Right ventricle myocardium inferior (tissue), 1 donor: ENCODE measurements around the gene RIPK3. TPM values are rescaled to one million over a fixed set of nuclear protein-coding genes. Genes with fewer than 3 reads are reported as not detected.

Experiments used
- ATAC-seq: fragments of 200-7000 bp; cut with Tn5 transposase; one replicate; pipeline ENCODE4 v1.9.1; 2020; ENCODE audit warnings: mild to moderate bottlenecking, moderate library complexity
- DNase-seq: peaks from one replicate; pipeline ENCODE4 v3.0.0; 2021; ENCODE audit errors: missing footprints
- intact Hi-C: fragments of 100-400 bp; cut with DNase I; formaldehyde crosslinking; loops from one replicate; pipeline ENCODE4 v1.11.0; 2022
- total RNA-seq: library from RNA; stranded (reverse); fragmentation: NEBNext Ultra II Directional; extraction: Animal tissue kit (Norgen Biotek cat#: 25700); gene quantifications from one replicate; pipeline ENCODE4 v1.2.1, GENCODE V29; 2021
- donor health status: DM: no; HTN: yes; CAD: no; lungs with severe emphysema.

The RIPK3 gene
- total RNA-seq, 1 donor from 2014 or later, result 4.2 TPM

DNA sequence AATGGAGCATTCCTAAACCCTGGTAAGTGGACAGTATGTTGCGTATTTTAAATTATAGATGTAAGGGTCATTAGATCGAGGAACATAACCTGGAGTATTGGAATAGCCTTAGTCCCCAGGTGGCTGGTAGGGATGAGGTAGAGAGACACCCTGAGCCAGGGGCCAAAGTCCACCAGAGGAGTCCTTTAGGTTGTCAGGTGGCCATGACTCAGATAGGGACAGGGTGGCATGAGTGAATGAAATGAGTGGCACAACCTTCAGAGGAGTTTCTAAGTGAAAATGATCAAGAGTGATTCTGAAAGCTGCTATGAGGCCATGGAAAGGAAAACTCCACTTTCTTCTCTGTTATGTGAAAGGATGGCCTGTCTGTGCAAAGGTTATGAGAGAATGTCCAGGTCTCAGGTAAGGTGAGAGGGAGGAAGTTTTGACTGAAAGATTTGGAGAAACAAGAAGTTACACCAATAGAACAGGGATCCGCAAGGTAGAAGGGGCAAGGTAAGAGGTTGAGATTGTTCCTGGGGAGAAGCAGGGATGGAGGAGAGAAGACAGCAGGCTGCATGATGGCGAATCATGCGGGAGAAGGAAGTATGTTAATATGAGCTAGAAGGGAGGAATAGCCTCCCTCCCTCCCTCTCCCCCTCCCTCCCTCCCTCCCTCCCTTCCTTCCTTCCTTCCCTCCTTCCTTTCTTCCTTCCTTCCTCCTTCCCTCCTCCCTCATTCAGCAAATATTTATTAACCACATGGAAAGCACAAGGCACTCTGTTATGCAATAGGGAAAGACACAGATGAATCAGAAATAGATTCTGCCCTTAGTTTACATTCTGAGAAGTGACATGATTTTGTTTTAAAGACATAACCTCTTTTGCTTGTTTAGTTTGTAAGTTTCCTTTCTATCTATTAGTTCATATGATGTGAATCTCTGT is 14.0 kb upstream of the RIPK3 start:
- intact Hi-C loops, result no loop called here
- DNase-seq, result no peak

DNA sequence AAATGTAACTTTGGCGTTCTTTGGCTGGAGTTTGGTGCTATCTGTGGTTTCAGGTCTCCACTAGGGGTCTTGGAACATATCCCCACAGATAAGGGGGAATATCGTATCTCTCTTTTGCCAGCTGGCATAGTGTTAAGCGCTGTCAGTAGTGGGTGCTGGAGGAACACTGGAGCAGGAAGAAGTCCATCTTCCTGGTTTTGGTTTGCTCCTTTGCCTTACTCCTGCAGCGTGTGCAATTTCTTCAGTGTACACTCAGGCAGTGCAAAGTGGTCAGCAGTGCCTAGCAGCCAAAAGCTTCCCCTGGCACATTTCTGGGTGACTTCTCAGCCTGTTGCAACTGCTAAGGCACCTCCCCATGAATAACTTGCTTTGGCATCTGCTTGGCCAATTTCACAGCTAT is 11.7 kb upstream of the RIPK3 start:
- intact Hi-C loops, result no loop called here
- peak; percentile 69 for ATAC-seq
- no peak for DNase-seq

More for the DNA sequence above, 14.0 kb upstream of the RIPK3 start:
- no peak for ATAC-seq

DNA sequence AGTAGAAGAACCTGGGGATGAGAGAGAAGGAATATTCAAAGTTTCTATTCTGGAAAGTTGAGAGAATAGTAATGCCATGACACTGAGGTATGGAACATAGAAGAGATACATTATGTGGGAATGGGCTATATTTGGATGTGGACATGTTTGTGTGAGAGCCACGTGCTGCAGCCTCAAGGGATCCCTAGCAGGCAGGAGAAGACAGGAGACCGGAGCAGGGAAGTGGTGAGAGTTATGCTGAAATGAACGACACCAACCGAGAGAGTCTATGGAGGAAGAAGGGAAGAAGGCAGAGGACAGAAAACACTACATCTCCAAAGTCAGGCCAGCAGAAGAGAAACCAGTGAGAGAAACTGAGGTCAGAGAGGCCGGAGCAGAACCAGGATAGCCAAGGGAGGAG is 10.0 kb upstream of the RIPK3 start:
- intact Hi-C loops, result no loop called here

DNA sequence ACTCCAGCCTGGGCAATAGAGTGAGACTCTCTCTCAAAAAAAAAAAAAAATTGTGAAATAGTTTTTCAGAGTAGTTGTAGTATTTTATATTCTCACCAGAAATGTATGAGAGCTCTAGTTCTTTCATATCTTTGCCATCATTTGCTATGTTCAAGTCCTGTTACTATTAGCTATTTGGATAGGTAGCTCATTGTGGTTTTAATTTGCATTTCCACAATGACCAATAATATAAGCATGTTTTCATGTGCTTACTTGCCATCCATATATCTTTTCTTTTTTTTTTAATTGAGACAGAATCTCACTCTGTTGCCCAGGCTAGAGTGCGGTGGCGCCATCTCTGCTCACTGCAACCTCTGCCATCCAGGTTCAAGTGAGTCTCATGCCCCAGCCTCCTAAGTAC is 8.4 kb upstream of the RIPK3 start:
- DNase-seq (no peak), ATAC-seq (no peak)
- intact Hi-C loops, result no loop called here

More for the DNA sequence above, 10.0 kb upstream of the RIPK3 start:
- ATAC-seq (no peak), DNase-seq (no peak)

DNA sequence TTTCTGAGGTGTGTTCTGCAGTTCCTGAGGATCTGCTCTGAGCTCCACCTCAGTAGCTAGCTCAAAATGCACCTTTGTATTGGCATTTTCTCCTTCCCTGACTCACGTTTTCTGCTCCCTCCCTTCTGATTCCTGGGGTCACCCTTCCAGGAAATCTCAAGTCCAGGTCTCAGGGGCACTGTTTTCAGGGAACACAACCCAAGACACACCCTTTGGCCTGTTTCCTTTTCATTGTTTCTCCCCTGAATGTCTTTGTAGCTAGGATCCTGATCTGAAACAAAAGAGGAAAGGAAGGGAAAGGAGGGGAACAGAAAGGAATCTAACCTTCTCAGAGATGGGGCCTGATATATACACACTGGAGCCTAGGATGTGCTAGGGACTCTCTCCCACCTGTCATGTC is 7.3 kb upstream of the RIPK3 start:
- DNase-seq (no peak), ATAC-seq (no peak)
- intact Hi-C loops, result no loop called here

DNA sequence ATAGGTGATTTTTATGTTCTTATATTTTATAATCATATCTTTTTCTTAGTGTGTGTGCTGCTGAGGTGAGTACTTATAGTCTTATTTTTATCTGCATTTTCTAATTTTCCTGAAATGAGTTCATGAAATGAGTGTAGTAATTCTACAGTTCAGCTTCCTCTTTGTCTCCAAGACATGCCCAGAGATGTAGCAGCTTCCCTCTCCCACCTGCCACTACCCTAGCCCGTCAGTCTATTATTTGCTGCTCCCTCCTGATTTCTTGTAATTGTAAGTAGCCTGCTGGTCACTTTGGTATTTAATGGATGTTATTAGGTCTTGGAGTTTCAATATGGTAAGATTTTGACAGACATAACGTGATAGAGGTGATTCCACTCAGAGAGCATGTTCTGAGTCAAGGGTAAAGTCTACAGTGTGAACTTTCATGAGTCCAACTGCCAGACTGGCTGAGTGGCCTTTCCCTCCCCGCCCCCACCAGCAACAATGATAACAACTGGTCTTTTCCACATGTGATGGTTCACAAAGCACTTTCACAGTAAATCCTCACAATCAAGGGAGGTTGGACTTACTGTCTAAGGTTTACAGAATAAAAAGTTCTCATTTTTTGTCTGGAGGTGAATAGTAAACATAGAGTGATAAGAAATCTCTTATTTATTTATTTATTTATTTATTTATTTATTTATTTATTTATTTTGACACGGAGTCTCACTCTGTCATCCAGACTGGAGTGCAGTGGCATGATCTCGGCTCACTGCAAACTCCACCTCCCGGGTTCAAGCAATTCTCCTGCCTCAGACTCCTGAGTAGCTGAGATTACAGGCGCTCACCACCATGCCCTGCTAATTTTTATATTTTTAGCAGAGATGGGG is 4.2 kb upstream of the RIPK3 start:
- intact Hi-C loops, result no loop called here
- DNase-seq, result no peak
- no peak for ATAC-seq

DNA sequence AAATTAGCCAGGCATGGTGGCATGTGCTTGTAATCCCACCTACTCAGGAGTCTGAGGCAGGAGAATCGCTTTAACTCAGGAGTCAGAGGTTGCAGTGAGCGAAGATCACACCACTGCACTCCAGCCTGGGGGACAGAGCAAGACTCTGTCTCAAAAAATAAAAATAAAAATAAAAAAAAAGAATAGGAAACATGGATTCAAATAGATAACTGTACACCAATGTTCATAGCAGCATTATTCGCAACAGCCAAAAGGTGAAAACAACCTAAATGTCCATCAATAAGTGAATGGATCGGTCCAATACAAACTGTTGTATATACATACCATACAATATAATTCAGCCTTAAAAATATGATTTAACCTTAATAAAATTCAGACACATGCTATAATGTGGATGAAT is 3.1 kb upstream of the RIPK3 start:
- DNase-seq, result no peak
- intact Hi-C loops, result no loop called here
- ATAC-seq, result no peak

DNA sequence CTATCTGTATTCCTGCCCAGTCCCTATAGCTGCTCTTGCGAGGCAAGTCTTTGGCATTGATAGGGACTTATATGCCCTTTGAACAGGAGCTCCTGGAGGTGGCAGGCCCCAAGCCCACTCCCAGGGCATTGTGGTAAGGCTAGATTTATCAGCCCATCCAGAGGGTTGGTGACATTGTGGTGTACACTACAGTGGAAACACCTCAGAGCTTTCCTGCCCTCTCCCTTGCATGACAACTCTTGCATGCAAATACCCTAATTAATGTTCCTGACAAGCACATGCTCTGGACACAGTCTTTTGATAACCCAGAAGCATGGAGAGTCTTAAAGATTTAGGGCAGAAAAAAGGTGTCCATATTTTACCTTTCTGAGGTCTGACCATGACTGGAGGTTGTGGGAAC is 815 bp upstream of the RIPK3 start:
- ATAC-seq, result no peak
- intact Hi-C loops, result no loop called here

DNA sequence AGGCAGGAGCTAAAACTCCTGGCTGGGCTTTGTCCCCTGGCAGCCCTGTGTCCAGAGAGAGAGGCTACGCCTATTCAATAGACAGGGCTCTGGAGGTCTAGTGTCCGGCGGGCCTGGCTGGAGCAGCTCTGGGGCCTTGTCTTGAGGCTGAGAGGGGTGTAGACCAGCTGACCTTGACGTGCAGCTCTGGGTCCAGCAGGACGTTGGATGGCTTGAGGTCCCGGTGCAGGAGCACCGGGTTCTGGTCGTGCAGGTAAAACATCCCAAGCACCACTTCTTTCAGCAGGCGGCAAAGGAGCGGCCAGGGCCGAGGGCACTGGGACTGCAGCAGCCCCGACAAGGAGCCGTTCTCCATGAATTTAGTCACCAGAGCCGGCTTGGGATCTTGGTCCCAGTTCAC is 948 bp downstream of the RIPK3 start:
- ATAC-seq, result no peak
- DNase-seq, result no peak
- intact Hi-C loops, result no loop called here

More for the DNA sequence above, 815 bp upstream of the RIPK3 start:
- DNase-seq, result no peak

DNA sequence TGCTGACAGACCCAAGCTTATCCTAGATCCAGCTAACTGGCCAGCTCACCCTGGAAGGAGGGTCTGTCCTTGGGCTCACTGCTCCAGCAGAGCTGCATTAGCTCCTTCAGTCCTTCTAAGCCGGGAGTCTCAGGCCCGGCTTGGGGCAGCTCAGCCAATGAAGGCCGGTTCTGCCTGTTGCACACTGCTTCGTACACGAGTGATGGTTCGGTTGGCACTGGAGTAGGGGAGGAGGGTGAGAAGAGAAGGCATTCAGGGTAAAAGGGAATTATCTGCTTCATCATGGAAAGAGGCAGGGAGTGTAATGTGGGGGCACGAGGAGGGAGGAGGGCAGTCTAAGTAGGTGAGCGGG is 2.0 kb downstream of the RIPK3 start:
- no peak for ATAC-seq
- intact Hi-C loops, result no loop called here
- DNase-seq, result no peak

DNA sequence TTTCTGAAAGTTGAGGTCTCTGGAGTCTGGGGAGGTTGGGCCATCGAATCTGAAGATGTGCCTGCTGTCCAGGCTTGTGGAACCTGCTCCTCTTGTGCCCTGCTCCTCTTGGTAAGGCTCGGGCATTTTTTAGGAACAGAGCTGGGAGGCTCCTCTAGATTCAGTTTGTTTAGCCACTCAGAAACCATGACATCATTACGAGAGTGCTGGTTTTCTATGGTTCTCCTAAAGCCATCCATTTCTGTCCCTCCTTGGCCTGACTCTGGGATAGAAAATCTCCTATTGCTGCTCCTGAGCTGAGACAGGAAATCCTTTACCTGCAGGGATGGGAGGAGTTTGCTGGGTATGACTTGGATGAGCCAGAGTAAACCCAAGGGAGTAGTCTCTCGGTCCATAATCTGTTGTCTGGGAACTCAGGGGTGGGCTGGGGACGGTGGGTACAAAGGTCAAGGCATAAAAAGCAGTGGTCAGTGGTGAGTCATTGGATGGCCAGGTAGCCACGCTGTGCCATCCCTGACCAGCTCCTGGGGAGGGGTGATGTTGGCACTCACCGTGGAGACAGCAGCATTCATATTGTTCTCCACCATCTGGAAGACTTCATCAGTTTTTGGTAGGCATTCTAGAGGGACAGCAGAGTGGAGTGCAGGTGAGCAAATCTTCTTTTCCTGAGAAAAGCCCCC is 2.5 kb downstream of the RIPK3 start:
- ATAC-seq, result no peak
- intact Hi-C loops, result no loop called here
- no peak for DNase-seq

DNA sequence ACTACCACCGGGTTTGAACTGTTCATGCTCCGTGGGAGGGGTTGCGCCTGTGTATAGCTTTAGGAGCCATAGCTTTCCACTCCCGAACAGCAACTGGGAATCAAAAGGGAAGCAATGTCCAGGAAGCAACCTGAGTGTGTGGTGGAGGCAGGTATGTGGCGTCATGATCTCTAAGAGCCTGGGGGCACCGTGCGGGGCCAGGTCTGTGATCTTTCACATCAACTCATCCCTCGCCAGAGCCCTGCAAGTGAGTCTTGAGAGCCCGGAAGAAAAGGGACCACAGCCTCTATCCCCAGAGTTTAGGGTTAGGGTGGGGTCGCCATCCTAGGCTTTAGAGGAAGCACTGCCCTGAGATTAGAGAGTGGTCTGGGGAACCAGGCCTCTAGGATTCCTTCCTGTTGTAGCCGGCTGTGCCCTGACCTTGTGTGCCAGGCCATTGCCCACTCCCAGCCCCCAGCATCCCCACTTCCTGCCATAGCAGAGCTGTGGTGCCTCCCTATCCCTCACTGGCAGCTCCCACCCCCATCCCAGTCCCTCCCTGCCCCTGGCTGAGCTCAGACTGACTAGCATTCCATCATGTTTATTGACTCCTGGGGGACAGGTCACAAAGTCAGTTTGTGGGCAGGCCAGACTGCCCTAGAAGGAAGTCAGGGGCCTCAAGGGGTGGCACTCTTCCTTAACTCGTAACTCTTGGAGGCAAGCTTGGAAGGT is 4.2 kb downstream of the RIPK3 start:
- ATAC-seq (no peak), DNase-seq (no peak)
- intact Hi-C loops, result loop anchor here (2.0 kb wide), 2 partner anchors 31 to 95 kb away; no protein-coding TSS in a partner anchor

DNA sequence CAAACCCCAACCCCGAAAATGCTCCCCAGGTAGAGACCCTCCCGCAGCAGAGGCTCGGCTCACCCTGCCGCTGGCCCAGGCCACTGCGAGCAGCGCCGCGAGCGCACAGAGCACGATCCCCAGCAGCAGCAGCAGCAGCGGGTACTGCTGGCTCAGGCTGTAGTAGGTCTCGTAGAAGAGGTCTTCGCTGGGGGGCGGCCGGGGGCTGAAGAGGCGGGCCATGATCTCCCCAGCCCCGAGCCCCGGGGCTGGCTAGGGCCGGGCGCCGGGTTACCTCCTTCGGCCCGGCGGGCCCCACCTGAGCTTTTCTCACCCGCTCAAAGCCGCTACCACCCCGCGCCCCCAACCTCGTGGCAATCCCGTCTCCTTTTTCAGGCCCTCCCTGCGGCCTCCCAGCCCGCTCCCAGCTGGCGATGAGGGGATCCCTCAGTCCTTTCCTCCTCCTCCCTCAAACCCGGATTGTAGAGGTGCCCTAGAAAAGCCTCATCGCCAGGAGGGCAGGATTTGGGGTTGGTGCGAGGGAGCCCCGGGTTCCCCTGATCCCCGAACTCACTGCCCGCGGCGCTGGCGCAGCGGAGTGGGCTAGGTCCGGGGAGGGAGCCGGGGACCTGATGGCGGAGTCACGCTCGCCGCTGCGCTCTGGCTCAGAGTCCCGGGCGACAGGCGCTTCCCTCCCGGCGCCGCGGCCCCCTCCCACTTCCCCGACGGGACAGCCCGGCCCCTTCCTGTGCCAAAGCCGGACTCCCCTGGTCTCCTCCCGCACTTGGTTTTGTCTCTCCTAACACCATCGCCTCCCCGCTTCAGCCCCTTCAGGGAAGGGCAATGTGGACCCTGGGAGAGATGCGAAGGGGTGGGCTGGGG is 5.1 kb downstream of the RIPK3 start, which contains the start of gene ADCY4:
Gene ADCY4 (minus strand): TSS at position 641 of the 861 bp plus-strand sequence. CDS start 419 bp downstream, at position 222.
- intact Hi-C loops, result loop anchor here (2.0 kb wide), 2 partner anchors 32 to 96 kb away; no protein-coding TSS in a partner anchor
- DNase-seq (no peak), ATAC-seq (no peak)

DNA sequence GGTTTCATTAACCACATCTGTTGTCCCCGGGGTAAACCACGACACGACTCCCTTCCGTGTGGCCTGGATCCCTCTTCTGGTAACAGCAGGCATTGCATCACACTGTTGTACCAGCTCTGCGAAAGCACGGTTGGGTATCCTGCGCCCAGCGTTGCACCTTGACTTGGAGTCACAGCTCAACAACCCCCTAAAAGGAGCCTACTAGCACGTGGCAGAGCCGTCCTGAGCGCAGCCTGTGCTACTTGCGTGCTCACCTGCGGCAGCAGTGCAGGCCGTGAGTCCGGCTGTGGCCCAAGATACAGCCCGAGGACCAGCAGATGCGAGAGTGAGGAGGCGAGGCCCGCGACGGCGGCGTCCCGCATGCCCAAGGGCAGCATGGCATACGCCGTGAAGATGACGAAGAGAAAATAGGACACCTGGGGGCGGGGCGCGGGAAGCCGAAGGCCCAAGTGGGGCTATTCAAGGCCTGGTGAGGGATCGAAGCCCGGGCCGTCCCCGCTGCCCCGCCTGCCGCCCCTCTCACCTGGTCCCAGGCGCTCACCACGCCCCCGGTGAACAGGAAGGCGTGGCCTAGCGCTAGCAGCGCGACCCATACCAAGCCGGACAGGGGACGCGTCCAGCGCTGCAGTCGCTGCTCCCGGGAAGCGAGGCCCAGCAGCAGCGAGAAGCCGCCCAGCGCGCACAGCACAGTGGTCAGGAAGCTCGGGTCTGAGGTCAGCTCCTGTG is 7.4 kb downstream of the RIPK3 start:
- peak; percentile 77 for DNase-seq
- intact Hi-C loops, result no loop called here
- ATAC-seq, result peak; percentile 70

DNA sequence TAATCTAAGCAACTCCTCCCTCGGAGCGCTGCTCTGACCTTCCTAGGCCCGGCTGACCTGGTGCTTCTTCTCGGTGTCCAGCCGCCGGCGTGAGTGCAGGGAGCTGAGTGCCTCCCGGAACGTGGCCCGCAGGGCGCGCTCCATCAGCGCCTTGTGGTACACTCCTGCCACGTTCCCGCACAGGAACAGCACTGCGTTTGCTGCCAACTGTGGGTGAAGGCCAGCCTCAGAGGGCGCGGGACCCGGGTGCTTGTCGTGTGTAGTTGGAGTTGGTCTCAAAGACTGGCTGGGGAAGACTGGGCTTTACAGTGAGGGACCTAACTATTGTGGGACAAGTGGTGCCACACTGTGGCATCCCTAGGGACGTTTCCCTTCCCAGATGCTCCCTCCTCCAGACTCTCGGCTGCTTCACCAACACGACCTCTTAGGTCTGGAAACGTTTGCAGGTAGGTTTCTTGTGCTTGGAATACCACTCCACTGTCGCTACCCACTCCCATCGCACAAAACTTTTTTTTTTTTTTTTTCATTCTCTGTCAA is 8.0 kb downstream of the RIPK3 start:
- intact Hi-C loops, result no loop called here
- ATAC-seq (no peak), DNase-seq (no peak)

DNA sequence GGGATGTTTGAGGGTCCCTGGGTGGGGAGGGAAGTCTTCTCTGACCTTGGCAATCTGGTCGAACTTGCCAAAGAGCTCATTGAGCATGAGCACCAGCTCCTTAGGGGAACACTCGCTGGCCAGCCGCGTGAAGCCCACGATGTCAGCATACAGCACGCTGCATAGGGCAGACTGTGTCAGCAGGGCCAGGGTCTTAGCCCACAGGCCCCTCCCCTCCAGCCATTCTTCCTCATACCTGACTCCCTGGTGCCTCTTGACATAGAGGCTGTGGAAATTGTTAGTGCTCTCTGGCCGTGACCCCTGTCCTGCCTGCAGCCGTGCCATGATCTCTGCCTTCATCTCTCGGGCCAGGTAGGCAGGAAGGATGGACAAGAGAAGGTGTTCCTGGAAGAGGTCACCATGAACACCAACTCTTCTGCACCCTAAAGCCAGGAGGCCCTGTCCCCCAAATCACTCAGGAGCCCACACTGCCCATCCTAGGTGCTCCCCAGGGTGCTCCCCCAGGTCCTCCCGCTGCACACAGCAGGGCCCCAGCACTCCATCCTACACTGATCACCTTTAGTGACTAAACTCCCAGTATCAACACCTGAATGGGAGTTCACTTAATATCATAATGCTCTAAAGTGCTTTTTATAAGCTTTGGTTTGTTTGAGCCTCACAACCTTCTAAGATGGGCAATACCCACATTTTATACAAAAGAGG is 8.7 kb downstream of the RIPK3 start:
- ATAC-seq (no peak), DNase-seq (no peak)
- intact Hi-C loops, result no loop called here
